HL-60 (cell line): Measurements from ENCODE around the gene TAS2R14.

Source experiments
- POLR2AphosphoS5 ChIP-seq: IDR thresholded peaks from 2 replicates; pipeline ENCODE4 v1.6.1; 2012; ENCODE audit warnings: low read depth
- SPI1 ChIP-seq: IDR thresholded peaks from 2 replicates; pipeline ENCODE4 v1.6.1; 2012; ENCODE audit warnings: low read depth, mild to moderate bottlenecking, borderline replicate concordance
- TF ChIP-seq, protein P1 (sequence below): IDR thresholded peaks from one replicate; pipeline ENCODE4 v1.5.1; 2011; ENCODE audit warnings: low read length, control low read depth, inconsistent platforms; ENCODE audit not compliant: insufficient read depth
- TF ChIP-seq, protein P2 (sequence below): IDR thresholded peaks from 2 replicates; pipeline ENCODE4 v1.6.1; 2012; ENCODE audit warnings: low read depth; ENCODE audit not compliant: insufficient replicate concordance

DNA sequence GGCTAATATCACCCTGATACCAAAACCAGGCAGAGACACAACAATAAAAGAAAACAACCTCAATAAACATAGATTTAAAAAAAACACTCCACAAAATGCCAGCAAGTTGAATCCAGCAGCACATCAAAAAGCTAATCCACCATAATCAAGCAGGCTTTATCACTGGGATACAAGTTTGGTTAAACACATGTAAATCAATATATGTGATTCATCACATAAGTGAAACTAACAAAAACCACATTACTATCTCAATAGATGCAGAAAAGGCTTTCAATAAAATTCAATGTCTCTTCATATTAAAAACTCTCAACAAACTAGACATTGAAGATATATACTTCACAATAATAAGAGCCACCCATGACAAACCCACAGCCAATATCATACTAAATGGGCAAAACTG lies 17.0 kb upstream of the TAS2R14 start:
- TF ChIP-seq, protein P1, sequence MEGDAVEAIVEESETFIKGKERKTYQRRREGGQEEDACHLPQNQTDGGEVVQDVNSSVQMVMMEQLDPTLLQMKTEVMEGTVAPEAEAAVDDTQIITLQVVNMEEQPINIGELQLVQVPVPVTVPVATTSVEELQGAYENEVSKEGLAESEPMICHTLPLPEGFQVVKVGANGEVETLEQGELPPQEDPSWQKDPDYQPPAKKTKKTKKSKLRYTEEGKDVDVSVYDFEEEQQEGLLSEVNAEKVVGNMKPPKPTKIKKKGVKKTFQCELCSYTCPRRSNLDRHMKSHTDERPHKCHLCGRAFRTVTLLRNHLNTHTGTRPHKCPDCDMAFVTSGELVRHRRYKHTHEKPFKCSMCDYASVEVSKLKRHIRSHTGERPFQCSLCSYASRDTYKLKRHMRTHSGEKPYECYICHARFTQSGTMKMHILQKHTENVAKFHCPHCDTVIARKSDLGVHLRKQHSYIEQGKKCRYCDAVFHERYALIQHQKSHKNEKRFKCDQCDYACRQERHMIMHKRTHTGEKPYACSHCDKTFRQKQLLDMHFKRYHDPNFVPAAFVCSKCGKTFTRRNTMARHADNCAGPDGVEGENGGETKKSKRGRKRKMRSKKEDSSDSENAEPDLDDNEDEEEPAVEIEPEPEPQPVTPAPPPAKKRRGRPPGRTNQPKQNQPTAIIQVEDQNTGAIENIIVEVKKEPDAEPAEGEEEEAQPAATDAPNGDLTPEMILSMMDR: no peak
- TF ChIP-seq, protein P2, sequence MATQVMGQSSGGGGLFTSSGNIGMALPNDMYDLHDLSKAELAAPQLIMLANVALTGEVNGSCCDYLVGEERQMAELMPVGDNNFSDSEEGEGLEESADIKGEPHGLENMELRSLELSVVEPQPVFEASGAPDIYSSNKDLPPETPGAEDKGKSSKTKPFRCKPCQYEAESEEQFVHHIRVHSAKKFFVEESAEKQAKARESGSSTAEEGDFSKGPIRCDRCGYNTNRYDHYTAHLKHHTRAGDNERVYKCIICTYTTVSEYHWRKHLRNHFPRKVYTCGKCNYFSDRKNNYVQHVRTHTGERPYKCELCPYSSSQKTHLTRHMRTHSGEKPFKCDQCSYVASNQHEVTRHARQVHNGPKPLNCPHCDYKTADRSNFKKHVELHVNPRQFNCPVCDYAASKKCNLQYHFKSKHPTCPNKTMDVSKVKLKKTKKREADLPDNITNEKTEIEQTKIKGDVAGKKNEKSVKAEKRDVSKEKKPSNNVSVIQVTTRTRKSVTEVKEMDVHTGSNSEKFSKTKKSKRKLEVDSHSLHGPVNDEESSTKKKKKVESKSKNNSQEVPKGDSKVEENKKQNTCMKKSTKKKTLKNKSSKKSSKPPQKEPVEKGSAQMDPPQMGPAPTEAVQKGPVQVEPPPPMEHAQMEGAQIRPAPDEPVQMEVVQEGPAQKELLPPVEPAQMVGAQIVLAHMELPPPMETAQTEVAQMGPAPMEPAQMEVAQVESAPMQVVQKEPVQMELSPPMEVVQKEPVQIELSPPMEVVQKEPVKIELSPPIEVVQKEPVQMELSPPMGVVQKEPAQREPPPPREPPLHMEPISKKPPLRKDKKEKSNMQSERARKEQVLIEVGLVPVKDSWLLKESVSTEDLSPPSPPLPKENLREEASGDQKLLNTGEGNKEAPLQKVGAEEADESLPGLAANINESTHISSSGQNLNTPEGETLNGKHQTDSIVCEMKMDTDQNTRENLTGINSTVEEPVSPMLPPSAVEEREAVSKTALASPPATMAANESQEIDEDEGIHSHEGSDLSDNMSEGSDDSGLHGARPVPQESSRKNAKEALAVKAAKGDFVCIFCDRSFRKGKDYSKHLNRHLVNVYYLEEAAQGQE: no peak
- TF ChIP-seq POLR2AphosphoS5 (no peak), SPI1 (no peak)
